IPS-NIHi7 (cell line): ENCODE data around the gene FOXA3.

Experiments
- DNase-seq: peaks from one replicate; pipeline ENCODE4 v3.0.0; 2012; ENCODE audit warnings: mixed read lengths; ENCODE audit errors: extremely low spot score

Gene FOXA3

GRCh38 chr19:45920458-45920857 is 56.3 kb downstream of the FOXA3 start:
- no peak for DNase-seq

- peak; percentile 75 for DNase-seq
Measured at GRCh38 chr19:45922281-45922680, 58.2 kb downstream of the FOXA3 start.
